CD4-positive, alpha-beta T cell treated with Interleukin-1 beta for 1 hour (primary cell): ENCODE data around the gene MATCAP1.

Experiments
- DNase-seq, 2 donors: peaks; one replicate each; pipeline ENCODE4 v3.0.0-alpha.2; 2020 to 2022

Gene MATCAP1

DNA sequence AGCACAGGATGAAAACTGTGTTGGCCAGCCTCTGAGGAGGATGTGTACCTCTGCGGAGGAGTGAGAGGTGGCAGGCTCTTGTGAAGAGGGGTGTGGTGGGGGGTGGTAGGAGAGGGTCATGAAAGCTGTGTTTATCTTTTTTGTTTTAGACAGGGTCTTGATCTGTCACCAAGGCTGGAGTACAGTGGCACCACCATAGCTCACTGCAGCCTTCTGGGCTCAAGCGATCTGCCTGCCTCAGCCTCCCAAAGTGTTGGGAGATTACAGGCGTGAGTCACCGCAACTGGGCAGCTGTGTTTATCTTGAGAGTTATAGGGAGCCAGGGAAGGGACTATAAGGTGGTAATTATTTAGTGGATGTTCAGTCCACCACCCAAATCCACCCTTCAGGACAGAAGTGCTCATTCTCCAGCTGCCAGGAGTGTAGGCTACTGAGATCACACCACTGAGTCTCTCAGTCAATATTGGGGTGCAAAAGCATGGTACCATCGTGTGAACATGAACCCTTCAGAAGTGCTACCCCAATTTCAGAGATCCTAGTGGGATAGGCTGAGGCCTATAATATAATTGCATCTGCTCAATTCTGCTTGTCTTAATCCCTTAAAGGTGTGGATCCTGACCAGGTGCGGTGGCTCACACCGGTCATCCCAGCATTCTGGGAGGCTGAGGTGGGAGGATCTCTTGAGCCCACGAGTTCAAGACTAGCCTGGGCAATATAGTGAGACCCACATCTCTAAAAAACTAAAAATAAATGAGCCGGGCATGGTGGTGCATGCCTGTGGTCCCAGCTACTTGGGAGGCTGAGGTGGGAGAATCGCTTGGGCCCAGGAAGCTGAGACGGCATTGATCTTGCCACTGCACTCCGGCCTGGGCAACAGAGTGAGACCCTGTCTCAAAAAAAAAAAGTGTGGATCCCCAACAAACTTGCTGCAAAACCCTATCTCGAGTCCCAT lies 7.0 kb upstream of the MATCAP1 start:
- DNase-seq = no peak

DNA sequence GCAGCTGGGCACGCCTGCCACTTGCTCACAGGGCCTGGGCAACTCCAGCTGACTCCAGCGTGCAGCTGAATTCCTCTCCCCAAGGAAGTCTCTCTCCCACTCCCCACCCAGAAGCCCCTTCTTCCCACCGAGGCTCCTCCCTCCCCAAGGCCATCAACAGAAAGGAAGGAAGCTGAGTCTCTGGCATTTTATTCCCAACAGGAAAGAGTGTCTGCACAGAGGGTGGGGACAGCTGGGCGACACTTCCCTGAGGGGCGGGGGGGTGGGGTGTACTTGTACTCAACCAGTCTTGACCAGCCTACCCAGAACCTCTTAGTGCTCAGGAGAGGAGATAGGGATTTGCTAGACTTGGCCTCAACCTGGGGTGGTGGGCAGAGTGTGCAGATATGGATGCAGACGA lies 6.3 kb upstream of the MATCAP1 start, which contains the start of gene EXOC3L1:
Gene EXOC3L1 (minus strand): TSS at position 96 of the 400 bp plus-strand sequence. CDS start 460 bp downstream, outside the sequence.
- DNase-seq = no peak

DNA sequence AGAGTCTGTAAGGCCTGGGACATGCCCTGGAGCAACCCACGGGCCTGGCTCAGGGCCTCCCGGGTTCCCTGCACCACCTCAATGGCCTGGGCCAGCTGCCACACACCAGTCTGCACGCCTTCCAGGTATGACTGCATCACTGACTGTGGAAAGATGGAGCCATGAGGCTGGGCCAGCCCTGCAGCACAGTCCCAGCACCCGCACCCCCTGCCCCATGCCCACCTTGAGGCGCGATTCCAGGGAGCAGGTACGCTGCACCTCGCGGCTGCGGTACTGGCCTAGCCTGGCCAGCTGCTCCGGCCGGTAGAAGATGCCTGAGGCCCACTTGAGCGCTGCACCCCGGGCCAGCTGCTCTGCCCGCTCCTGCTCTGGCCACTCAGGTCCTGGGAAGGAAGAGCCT lies 5.0 kb upstream of the MATCAP1 start:
- no peak for DNase-seq

DNA sequence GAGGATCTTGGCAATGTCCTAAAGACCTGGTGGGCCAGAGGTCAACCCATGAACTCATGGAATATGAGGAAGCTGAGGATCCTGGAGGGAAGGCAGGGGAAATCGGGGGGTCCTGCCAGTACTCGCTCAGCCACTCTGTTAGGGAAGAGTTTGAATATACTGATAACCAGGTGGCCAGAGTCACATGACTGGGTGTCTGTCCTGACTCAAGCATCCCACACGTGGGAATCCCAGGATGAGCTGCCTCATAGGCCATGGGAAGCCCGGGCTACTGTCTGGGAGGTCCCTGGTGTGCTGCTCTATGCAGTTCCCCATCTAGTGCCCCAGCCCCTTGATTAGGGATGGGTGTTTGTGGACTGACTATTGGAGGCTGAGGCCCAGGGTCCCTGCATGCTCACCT lies 4.6 kb upstream of the MATCAP1 start:
- no peak for DNase-seq

DNA sequence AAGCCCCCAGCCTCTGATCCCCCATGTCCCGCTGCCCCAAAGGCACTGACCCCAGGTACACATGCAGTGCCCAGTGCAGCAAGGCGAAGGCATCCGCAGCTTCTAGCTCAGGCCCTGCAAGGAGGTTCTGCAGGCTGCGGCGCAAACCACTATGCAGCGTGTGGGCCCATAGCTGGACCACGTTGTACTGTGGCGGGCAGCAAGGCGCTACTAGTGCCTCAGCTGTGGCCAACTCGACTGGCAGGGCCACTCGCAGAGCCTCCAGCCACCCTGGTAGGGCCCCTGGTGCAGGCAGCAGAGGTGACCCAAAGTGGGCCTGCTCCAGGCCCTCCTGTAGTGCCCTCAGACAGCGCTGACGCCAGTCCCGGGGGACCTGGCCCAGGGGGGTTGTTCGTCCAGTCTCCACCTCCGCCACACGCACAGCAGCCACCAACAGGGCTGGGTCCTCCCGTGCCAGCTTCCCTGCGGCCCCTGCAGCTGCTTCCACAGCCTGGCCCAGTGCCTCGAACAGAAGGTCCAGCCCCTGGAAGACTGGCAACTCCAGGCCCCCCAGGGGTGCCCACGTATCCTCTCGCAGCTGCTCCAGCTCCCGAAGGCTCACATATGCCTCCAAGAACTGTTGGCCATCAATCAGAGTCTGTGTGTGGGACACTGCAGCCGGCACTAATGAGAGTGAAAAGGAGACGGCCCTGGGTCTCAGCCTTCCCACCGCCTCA lies 3.6 kb upstream of the MATCAP1 start:
- DNase-seq = no peak

DNA sequence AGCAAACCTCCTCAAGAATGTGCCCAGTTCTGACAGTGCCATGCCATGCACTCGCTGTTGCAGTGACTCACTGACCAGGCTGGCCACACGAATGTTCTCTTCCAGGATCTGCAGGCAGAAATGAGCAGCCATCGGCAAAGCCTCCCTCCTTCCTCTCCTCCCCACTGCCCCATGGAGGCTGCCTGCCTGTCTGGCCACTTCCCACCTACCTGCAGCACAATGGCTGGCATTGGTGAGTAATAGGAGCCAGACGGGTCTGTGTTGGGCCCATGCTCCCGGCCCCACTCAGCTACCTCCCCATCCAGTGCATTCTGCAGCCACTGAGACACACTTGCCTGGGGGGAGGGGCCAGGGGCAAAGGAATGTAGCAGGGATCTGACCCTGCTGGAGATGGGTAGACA lies 2.8 kb upstream of the MATCAP1 start:
- no peak for DNase-seq

DNA sequence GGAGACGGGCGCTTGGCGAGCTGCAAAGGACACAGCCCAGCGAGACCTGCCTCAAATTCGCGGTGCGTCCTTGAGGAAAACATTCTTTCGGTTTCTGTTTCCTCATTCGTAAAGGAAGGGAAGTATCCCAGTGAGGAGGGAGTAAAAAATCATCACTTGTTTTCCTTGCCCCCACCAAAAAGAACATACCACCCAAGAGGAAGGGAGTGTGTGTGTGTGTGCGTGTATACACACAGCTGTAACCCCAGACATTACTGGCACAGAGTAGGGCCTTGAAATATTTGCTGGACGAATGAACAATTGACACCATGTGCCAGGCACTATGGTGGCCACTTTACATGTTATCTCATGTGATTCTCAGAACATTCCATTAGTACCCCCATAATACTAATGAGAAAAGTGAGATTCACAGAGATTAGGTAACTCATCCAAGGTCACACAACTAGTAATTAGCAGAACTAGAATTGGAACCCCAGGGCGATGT lies 1.9 kb upstream of the MATCAP1 start:
- DNase-seq = no peak

DNA sequence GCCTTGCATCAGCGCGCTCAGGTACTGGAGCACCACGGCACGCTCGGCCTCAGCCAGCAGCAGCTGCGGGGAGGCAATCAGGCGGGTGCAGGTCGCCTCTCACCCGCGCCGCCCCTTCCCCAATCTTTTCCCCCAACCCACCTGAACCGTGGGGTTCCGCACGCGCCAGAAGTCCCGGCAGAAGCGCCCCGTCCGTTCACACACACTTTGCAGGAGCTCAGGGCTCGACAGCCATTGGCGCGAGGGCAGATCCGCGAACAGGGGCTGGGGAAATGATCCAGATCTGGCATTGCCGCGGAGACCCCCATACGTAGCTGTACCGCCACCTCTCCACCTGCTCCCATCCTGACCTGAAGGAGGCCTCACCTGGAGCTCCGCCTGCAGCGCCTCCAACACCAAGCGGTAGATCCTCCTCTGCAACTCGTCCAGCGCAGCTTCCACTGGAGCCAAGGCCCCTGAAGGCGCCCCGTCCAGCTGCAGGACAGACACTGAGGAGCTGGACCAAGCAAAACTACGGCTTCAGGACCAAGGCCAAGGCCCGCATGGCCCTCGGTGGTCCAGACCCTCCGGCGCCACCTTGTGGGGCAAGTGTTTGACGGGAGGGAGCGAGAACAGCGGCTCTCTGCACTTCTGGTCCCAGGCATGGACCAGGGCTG lies 1.4 kb upstream of the MATCAP1 start:
- peak; percentile 84 for DNase-seq

DNA sequence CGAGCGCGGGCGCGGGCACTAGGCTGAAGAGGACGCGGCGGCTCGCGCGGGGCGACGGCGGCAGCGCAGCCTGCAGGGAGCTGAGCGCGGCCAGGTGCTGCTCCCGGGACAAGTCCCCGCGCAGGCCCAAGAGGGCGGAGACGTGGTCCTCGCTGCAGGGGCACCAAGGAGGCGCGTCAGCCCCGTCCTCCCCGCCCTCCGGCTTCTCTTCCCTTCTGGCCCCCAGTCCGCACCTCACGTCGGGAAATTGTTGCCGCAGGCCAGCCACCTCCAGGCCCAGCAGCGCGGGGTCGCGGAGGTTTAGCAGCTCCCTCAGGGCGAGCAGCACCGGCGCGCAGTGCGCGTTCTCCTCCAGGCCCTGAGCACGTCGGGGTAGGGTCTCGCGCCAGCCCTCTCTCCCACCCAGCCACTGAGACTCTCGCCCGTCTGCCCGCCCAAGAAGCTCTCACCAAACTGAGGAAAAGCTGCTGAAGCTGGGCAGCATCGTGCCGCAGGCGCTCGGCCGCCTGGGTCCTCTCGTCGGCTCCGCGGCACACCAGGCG lies 761 bp upstream of the MATCAP1 start:
- no peak for DNase-seq

DNA sequence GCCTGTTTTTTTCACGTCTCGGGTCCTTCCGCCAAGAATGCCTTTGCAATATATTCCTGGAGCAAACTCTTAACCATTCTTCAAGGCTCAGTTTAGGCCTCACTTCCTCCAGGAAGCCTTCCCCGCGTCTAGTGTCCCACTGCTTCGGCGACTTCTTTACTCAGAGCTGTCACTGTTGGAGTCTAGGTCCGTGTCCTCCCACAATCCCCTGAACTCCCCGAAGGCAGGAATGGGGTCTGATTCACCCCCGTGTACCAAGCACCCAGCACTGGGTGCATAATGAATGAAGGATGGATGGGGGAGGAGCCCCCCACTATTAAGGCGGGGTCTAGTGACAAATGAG lies 508 bp downstream of the MATCAP1 start:
- no peak for DNase-seq

DNA sequence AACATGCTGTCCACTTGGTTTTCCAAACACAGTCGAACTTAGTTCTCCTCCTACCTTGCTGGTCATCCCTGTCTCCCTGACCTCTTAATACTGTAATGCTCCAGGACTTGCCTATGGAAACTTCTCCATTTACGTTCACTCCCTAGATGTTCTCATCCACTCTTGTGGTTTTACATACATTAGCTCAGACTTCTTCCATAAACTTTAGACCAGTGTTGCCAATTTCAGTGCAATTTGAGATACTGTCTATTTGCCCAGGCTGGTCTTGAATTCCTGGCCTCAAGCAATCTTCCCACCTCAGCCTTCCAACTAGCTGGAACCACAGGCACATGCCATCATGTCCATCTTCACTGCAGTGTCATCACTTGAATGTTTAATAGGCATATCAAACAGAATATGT lies 1.5 kb downstream of the MATCAP1 start:
- DNase-seq = no peak

DNA sequence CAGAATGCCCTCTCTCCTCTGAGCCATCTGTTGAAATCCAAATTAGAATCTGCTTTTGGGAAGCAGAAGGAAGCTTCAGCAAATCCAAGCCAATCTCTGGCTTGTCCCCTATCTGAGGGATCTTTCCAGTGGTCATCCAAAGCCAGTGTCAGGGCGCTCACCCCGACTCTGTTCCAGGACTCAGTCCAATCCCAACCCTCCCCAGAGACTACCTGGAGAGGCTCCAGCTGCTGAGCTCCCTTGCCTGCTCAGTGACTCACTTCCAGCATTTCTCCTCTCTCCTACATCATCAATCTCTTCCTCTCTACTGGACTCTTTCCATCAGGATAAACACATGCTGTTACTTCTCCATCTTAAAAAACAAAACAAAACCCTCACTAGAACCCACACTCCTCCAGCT lies 2.4 kb downstream of the MATCAP1 start:
- no peak for DNase-seq

DNA sequence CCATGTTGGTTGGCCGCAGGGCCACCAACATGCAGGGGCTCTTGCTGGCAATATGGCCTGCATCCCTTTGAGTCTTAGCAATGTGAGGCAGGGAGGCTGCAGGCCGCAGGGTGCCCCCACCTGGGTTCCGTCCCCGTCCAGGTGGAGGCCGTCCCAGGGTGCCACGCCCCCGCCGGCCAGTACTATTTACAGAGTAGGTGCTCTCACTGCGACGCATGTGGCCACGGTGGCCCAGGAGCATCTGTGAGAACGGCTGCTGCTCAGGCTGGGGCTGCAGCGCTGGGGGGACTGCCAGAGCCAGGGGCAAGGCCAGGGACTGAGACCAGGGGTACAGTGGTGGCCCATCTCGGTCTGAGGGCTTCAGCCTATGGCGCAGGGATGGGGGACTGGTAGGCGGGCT lies 3.6 kb downstream of the MATCAP1 start:
- no peak for DNase-seq

DNA sequence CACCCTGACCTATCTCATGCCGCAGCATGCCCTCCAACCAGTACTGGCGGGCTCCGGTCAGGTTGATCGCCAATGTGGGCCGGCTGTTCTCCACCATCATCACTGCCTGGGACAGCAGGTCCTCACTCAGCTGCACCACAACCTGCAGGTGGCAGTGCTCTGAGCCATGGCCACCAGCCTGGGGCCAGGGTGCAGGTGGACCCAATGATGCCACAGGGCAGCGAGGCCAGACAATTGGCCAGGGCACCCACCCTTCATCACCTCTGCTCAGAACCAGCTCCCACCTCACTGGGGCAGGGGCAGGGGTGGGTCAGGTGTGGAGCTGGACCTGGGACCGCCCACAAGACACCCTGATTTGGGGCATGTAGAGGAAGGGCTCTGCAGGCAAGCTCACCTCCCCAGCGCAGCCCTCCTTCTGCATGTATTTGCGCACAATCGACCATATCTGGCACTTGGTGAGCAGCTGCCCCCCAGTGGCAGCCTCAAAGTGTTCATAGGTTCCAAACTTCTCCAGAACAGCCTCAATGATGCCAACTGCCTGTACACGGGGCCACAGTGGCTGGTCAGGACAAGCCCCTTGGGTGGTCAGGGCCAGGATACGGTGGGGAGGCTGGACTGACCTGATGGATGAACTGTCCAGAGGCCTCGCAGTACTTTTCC lies 4.2 kb downstream of the MATCAP1 start:
- DNase-seq = no peak

DNA sequence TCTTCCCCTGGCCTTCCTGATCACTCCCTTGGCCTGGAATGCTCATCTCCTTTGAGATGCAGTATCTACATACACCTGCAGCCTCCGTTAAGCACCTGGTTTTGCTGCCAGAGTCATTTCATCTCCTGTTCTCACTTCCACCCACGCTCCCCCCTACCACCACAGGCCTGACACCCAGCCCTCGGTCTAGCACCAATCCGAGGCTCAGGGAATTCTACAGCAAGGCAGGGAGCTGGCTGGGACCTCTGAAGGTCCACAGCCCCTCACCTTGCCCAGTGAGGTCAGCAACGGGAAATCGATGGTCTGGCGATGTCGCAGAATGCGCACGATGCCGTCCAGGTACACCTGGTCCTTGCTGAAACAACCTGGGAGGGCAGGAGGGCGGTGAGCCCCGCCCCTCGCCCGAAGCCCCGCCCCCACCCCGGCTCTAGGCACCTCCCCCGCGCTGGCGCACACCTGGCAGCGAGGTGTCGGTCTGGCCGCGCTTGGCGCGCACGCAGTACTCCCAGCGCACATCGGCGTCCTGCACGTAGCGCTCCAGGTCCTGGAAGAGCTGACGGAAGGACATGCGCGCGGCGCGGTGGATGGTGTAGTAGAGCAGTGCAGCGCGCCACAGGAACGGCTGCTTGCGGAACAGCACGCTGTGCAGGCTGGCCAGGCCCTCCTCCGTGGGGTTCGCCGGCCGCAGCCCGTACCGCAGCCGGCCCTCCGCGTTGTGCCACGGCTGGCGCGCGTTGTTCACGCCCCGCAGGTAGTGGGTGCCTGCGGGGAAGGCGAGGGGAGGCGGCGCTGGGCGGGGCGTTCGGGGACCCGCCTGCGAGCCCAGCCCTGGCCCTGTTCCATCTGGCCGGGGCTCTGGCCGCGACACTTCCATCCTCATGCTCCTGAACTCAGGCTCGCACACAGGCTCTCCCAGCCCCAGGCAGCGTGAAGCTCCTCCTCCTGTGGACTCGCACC lies 5.7 kb downstream of the MATCAP1 start:
- DNase-seq = peak; percentile 63 to 76

DNA sequence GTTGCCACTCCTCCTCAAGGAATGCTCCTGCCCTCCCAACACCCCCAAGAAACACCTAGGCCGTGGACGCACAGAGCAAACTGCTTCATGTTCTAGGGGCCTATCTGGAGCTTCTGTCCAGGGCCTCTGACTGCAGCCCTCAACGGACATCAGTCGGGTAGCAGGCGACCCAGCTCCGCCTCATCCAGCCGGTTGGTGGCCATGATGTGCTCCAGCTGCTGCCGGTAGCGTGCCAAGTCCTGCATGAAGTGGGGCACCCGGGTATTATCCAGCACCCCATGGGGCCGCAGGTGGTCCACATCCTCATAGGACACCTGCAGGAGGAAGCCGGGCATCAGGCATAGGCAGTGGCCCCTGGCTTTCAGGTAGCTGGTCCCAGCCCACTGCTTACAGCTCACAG lies 7.1 kb downstream of the MATCAP1 start:
- DNase-seq = no peak

DNA sequence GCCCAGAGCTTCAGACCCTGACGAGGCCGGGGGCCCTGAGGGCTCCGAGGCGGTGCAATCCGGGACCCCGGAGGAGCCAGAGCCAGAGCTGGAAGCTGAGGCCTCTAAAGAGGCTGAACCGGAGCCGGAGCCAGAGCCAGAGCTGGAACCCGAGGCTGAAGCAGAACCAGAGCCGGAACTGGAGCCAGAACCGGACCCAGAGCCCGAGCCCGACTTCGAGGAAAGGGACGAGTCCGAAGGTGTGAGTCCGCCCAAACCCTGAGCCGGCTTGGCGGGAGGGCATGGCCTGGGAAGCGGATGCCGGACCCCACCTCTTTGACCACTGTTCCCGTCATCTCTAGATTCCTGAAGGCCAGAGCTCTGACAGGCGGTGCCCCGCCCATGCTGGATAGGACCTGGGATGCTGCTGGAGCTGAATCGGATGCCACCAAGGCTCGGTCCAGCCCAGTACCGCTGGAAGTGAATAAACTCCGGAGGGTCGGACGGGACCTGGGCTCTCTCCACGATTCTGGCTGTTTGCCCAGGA lies 9.0 kb downstream of the MATCAP1 start:
- DNase-seq = no peak

DNA sequence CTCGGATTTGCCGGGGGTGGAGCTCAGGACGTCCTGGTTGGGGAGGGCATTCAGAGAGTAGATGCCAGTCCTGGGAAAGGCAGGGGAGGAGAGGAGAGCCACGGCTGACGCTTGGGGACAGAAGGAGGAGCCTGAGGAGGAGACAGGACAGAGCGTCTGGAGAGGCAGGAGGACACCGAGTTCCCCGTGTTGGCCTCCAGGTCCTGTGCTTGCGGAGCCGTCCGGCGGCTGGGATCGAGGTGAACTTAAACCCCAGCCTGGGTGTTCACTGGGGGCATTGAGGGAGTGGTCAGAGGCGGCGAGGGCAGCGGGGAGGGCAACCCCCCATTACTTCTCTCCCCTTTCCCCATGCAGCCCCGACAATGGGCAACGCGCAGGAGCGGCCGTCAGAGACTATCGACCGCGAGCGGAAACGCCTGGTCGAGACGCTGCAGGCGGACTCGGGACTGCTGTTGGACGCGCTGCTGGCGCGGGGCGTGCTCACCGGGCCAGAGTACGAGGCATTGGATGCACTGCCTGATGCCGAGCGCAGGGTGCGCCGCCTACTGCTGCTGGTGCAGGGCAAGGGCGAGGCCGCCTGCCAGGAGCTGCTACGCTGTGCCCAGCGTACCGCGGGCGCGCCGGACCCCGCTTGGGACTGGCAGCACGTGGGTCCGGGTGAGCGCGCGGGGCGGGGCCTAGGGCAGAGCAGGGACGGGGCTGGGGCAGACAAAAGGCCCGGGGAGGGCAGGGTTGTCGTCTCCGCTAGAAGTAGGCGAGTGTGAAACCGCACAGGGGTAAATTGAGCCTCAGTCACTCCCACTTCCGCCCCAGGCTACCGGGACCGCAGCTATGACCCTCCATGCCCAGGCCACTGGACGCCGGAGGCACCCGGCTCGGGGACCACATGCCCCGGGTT lies 9.7 kb downstream of the MATCAP1 start:
- peak; percentile 75 to 76 for DNase-seq

DNA sequence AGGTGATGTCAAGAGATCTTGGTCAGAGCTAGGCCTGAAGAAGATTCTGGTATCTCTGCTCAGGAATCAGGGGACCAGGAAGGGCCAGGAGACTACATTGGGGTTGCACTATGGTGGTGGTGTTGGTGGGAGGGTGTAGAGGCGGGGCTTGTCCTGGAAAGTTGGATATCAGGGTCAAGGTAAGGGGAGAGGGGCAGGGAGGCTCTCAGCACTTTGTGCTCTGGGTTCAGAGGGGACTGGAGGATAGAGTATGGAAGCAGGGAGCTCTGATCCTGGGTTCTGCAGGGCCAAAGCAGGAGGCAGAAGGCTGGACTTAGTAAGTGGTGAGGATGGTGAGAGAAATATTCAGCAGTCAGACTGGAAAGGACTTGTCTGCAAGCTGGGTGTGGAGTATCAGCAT lies 10.4 kb downstream of the MATCAP1 start:
- no peak for DNase-seq
